Measurements from ENCODE around the gene RPH3AL.

Gene RPH3AL

GRCh38 chr17:391850-392249, 39.2 kb upstream of the RPH3AL start:
- TF ChIP-seq, protein P1, sequence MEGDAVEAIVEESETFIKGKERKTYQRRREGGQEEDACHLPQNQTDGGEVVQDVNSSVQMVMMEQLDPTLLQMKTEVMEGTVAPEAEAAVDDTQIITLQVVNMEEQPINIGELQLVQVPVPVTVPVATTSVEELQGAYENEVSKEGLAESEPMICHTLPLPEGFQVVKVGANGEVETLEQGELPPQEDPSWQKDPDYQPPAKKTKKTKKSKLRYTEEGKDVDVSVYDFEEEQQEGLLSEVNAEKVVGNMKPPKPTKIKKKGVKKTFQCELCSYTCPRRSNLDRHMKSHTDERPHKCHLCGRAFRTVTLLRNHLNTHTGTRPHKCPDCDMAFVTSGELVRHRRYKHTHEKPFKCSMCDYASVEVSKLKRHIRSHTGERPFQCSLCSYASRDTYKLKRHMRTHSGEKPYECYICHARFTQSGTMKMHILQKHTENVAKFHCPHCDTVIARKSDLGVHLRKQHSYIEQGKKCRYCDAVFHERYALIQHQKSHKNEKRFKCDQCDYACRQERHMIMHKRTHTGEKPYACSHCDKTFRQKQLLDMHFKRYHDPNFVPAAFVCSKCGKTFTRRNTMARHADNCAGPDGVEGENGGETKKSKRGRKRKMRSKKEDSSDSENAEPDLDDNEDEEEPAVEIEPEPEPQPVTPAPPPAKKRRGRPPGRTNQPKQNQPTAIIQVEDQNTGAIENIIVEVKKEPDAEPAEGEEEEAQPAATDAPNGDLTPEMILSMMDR (IDR thresholded peaks at IDR 0.05; ENCODE audit: extremely low read depth, missing control alignments), result no peak
- no peak for DNase-seq (ENCODE audit: low spot score)

GRCh38 chr17:390025-390424, 37.4 kb upstream of the RPH3AL start:
- TF ChIP-seq, protein P1 (IDR thresholded peaks at IDR 0.05; ENCODE audit: extremely low read depth, missing control alignments), result no peak
- DNase-seq (ENCODE audit: low spot score), result no peak

- TF ChIP-seq, protein P1 (IDR thresholded peaks at IDR 0.05; ENCODE audit: extremely low read depth, missing control alignments), result no peak
- DNase-seq (ENCODE audit: low spot score), result no peak
Measured at GRCh38 chr17:388087-388486, 35.5 kb upstream of the RPH3AL start.

DNA sequence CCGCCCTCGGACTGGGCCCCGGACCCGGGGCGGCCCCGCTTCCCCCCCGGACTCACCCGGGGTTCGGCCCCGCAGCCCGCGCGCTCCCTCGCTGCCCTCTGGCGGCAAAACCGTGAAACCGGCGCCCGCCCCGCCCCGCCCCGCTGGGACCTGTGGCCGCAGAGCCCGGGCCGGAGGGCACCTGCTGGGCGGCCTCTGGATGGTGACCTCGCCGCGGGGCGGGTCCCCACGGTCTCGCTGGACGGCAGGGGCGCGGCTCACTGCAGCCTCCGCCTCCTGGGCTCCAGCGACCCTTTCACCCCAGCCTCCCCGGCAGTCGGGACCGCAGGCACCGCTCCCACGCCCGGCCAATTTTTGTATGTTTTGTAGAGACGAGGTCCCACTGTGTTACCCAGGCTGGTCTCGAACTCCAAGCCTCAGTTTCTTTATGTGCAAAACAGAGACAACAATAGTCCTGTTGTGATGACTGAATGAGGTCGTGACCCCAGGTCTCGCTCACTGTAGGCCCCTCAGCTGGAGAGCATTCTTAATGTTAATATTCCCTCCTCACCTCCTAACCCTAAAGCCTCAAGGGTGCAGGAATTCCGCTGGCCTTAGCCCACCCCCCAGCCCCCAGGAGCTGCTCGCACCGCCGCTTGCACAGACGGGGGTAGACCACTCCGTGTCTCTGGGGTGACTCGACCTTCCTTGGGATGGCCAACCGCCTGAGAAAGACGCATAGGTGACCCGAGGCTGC, 33.7 kb upstream of the RPH3AL start:
- TF ChIP-seq, protein P1 (IDR thresholded peaks at IDR 0.05; ENCODE audit: extremely low read depth, missing control alignments), result peak; percentile 84
- DNase-seq (ENCODE audit: low spot score), result peak; percentile 96

DNA sequence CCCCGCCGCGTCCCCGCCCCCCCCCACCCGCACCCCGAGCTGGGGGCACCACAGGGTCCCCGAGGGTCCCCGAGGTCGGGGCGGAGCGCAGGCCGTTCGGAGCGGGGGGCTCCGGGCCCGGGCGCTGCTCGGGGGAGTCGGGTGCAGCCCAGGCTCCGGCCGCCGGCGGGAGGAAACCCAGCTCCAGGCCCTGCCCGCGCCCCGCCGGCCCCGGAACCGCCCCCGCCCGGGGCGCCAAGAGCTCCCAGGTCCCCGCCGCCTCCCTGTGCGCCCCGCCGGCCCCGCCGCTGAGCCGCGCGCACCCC, 33.2 kb upstream of the RPH3AL start:
- TF ChIP-seq, protein P1 (IDR thresholded peaks at IDR 0.05; ENCODE audit: extremely low read depth, missing control alignments), result no peak
- DNase-seq (ENCODE audit: low spot score), result no peak

- TF ChIP-seq, protein P1 (IDR thresholded peaks at IDR 0.05; ENCODE audit: extremely low read depth, missing control alignments), result no peak
- peak; percentile 56 for DNase-seq (ENCODE audit: low spot score)
Measured at GRCh38 chr17:385178-385835, 32.7 kb upstream of the RPH3AL start.

- TF ChIP-seq, protein P1 (IDR thresholded peaks at IDR 0.05; ENCODE audit: extremely low read depth, missing control alignments), result no peak
Measured at GRCh38 chr17:384622-385177, 32.1 kb upstream of the RPH3AL start.

More at GRCh38 chr17:384622-385177, 32.1 kb upstream of the RPH3AL start:
- no peak for DNase-seq (ENCODE audit: low spot score)

All from GM20000 (cell line).